Neural progenitor cell (in vitro differentiated cells): ENCODE measurements around the gene FBXW8. TPM values are rescaled to one million over a fixed set of nuclear protein-coding genes. Genes with fewer than 3 reads are reported as not detected.

ENCODE experiments used
- DNase-seq: peaks from one replicate; pipeline ENCODE4 v3.0.0-alpha.2; 2016; ENCODE audit warnings: low spot score
- H2AFZ ChIP-seq: fragments of 200-600 bp; sonication (generic); replicated peaks from 2 replicates; pipeline ENCODE4 v1.6.1; 2016; ENCODE audit warnings: antibody characterized with exemption
- H3F3A ChIP-seq: fragments of 200-600 bp; sonication (generic); 2 replicates; pipeline ENCODE4 v1.6.1; 2016; ENCODE audit warnings: antibody characterized with exemption, low read depth
- H3K27ac ChIP-seq: fragments of 200-600 bp; sonication (generic); 2 replicates; pipeline ENCODE4 v1.5.1; 2016; ENCODE audit warnings: mild to moderate bottlenecking
- H3K27me3 ChIP-seq: fragments of 200-600 bp; sonication (generic); 2 replicates; pipeline ENCODE4 v1.6.1; 2016; ENCODE audit warnings: mild to moderate bottlenecking, moderate library complexity
- H3K36me3 ChIP-seq: fragments of 200-600 bp; sonication (generic); 2 replicates; pipeline ENCODE4 v1.5.1; 2016
- H3K4me1 ChIP-seq: fragments of 200-600 bp; sonication (generic); 2 replicates; pipeline ENCODE4 v1.6.1; 2016; ENCODE audit warnings: mixed run types
- H3K4me2 ChIP-seq: fragments of 200-600 bp; sonication (generic); 2 replicates; pipeline ENCODE4 v1.6.1; 2016
- H3K4me3 ChIP-seq: fragments of 200-600 bp; sonication (generic); 2 replicates; pipeline ENCODE4 v1.5.1; 2016
- H3K79me2 ChIP-seq: fragments of 200-600 bp; sonication (generic); 2 replicates; pipeline ENCODE4 v1.6.1; 2016; ENCODE audit warnings: low read depth
- H3K9ac ChIP-seq: fragments of 200-600 bp; sonication (generic); 2 replicates; pipeline ENCODE4 v1.6.1; 2016
- H3K9me3 ChIP-seq: fragments of 200-600 bp; sonication (generic); 2 replicates; pipeline ENCODE4 v1.5.1; 2016; ENCODE audit warnings: low read depth
- H4K20me1 ChIP-seq: fragments of 200-600 bp; sonication (generic); 2 replicates; pipeline ENCODE4 v1.6.1; 2016; ENCODE audit warnings: low read depth
- H3K27ac Mint-ChIP-seq: 3 replicates; pipeline ENCODE4 v1.8.0; 2021; ENCODE audit warnings: mixed read lengths
- H3K27me3 Mint-ChIP-seq: 2 replicates; pipeline ENCODE4 v1.8.0; 2022; ENCODE audit warnings: low read depth, mild to moderate bottlenecking, inconsistent platforms, moderate library complexity, mixed read lengths; ENCODE audit not compliant: insufficient read depth
- H3K36me3 Mint-ChIP-seq: 3 replicates; pipeline ENCODE4 v1.8.0; 2021; ENCODE audit warnings: mixed read lengths
- H3K4me1 Mint-ChIP-seq: 3 replicates; pipeline ENCODE4 v1.8.0; 2021; ENCODE audit warnings: mixed read lengths
- H3K4me3 Mint-ChIP-seq: 3 replicates; pipeline ENCODE4 v1.8.0; 2021; ENCODE audit warnings: mild to moderate bottlenecking, moderate library complexity, mixed read lengths
- H3K9me3 Mint-ChIP-seq: 3 replicates; pipeline ENCODE4 v1.8.0; 2020; ENCODE audit warnings: mixed read lengths
- EZH2 ChIP-seq: fragments of 200-600 bp; sonication (generic); IDR thresholded peaks from 2 replicates; pipeline ENCODE4 v1.6.1; 2017; ENCODE audit warnings: antibody characterized with exemption, mild to moderate bottlenecking, moderate library complexity
- EZH2phosphoT487 ChIP-seq: fragments of 200-600 bp; sonication (generic); IDR thresholded peaks from 2 replicates; pipeline ENCODE4 v1.6.1; 2017; ENCODE audit warnings: antibody characterized with exemption
- total RNA-seq: library from RNA; depleted of rRNA; stranded (reverse); fragments of >200 nt; gene quantifications from 2 replicates; pipeline ENCODE4 v1.2.3, GENCODE V29; 2015; ENCODE audit warnings: low replicate concordance
- TF ChIP-seq, protein P1 (sequence below): fragments of 200-600 bp; sonication (generic); IDR thresholded peaks from 2 replicates; pipeline ENCODE4 v1.5.1; 2017; ENCODE audit warnings: antibody characterized with exemption, mild to moderate bottlenecking

Gene FBXW8
- total RNA-seq, 1 donor from 2014 or later = 20.7 TPM

DNA sequence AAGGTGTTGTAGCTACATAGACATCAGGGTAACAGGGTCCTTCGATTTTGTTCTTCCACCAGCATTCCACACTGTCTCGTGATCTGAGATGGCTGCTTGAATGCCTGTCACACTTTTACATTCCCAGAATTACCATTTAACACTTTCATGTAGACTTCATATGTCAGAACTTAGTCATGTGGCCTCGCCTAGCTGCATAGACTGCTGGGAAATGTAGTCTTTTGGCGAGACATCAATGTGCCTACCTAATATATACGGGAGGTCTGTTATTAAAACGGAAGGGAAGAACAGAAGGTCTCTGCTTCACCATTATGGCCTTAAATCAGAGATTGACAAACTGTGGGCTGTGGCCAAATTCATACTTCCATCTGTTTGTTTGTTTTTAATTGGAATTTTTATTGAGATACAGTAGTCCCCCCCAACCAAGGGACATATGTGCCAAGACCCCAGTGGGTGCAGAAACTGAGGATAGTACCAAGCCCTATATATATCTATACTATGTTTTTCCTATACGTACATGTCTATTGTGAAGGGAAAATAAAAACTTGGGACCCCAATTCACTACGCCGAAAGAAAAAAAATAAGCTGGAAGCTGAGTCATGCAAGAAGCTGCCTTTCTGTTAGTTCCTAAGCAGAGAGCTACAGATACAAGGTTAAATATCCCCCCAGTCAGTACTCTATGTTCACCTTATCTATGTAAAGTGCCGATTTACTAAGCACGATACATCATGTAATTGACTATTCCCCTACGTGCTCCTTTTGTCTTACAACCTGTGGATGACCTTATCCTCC, 18.2 kb upstream of the FBXW8 start:
- H3K9me3 ChIP-seq = no peaks in the 10 kb centered on the region
- no peak overlapping the region for H2AFZ ChIP-seq
- H3K4me2 ChIP-seq = no peak overlapping the region
- peaks cover 4% of the 10 kb centered on the region for H3K27me3 ChIP-seq
- H3K4me1 ChIP-seq = no peaks in the 10 kb centered on the region
- no peak for DNase-seq
- H3K4me1 Mint-ChIP-seq = no peaks in the 10 kb centered on the region
- TF ChIP-seq EZH2 = no peak
- TF ChIP-seq, protein P1, sequence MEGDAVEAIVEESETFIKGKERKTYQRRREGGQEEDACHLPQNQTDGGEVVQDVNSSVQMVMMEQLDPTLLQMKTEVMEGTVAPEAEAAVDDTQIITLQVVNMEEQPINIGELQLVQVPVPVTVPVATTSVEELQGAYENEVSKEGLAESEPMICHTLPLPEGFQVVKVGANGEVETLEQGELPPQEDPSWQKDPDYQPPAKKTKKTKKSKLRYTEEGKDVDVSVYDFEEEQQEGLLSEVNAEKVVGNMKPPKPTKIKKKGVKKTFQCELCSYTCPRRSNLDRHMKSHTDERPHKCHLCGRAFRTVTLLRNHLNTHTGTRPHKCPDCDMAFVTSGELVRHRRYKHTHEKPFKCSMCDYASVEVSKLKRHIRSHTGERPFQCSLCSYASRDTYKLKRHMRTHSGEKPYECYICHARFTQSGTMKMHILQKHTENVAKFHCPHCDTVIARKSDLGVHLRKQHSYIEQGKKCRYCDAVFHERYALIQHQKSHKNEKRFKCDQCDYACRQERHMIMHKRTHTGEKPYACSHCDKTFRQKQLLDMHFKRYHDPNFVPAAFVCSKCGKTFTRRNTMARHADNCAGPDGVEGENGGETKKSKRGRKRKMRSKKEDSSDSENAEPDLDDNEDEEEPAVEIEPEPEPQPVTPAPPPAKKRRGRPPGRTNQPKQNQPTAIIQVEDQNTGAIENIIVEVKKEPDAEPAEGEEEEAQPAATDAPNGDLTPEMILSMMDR = no peak
- TF ChIP-seq EZH2phosphoT487 = no peak
- no peaks in the 10 kb centered on the region for H3K36me3 ChIP-seq
- peaks cover 8% of the 10 kb centered on the region for H3K27me3 Mint-ChIP-seq
- H3K79me2 ChIP-seq = no peaks in the 10 kb centered on the region
- H3K27ac ChIP-seq = no peak overlapping the region
- H3K36me3 Mint-ChIP-seq = no peaks in the 10 kb centered on the region
- no peak overlapping the region for H3K4me3 Mint-ChIP-seq
- H4K20me1 ChIP-seq = no peaks in the 10 kb centered on the region
- H3K9me3 Mint-ChIP-seq = no peaks in the 10 kb centered on the region
- H3K27ac Mint-ChIP-seq = no peak overlapping the region
- H3K4me3 ChIP-seq = no peak overlapping the region
- no peaks in the 10 kb centered on the region for H3F3A ChIP-seq
- no peak overlapping the region for H3K9ac ChIP-seq

DNA sequence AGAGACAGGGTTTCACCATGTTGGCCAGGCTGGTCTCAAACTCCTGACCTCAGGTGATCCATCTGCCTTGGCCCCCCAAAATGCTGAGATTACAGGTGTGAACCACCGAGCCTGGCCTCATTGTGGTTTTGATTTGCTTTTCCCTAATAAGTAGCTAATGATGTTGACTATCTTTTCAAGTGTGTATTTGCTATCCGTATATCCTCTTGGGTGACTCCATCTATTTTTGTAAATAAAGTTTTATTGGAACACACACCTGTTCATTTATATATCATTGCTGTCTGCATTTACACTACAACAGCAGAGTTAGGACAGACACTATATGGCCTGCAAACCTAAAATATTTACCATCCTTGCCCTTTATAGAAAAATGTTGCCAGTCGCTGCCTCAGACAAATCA, 15.8 kb upstream of the FBXW8 start:
- peaks cover 7% of the 10 kb centered on the region for H3K27me3 Mint-ChIP-seq
- H3F3A ChIP-seq = no peaks in the 10 kb centered on the region
- H3K4me1 Mint-ChIP-seq = peaks cover 3% of the 10 kb centered on the region
- H3K27ac Mint-ChIP-seq = no peak overlapping the region
- no peaks in the 10 kb centered on the region for H3K9me3 ChIP-seq
- DNase-seq = no peak
- H3K9ac ChIP-seq = no peak overlapping the region
- no peak overlapping the region for H3K27ac ChIP-seq
- no peak overlapping the region for H3K4me3 Mint-ChIP-seq
- H2AFZ ChIP-seq = no peak overlapping the region
- H3K36me3 Mint-ChIP-seq = no peaks in the 10 kb centered on the region
- no peaks in the 10 kb centered on the region for H3K4me1 ChIP-seq
- no peaks in the 10 kb centered on the region for H4K20me1 ChIP-seq
- peaks cover 11% of the 10 kb centered on the region for H3K27me3 ChIP-seq
- no peaks in the 10 kb centered on the region for H3K36me3 ChIP-seq
- H3K79me2 ChIP-seq = no peaks in the 10 kb centered on the region
- H3K4me3 ChIP-seq = no peak overlapping the region
- H3K9me3 Mint-ChIP-seq = no peaks in the 10 kb centered on the region
- no peak overlapping the region for H3K4me2 ChIP-seq
- TF ChIP-seq, protein P1 = no peak
- no peak for TF ChIP-seq EZH2
- no peak for TF ChIP-seq EZH2phosphoT487

DNA sequence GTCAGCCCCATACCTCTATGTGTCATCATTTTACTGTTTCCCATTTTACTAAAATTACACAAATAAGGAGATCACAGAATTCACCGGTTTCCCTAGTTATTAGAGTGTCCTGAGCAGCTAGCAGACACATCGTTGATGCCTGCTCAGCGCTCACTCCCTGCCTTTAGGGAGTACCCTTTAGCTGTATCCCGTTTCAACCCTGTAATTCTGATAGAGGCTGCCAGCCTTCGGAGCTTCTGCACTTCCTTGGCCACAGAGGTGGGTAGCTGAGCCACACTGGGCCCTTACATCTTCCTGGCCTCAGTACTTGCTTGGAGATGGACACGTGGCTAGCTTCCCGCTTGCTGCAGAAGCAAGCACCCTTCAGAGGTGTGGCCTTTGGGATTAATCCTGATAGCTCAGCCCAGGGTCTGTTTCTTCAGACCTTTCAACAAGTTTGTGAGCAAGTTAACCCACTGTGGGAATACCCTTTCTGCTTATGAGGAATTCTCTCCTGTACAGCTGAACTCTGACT, 14.3 kb upstream of the FBXW8 start:
- Histone ChIP-seq H3K36me3 (no peaks in the 10 kb centered on the region), H3K27me3 (peaks cover 12% of the 10 kb centered on the region), H3K9me3 (no peaks in the 10 kb centered on the region), H3K4me2 (no peak overlapping the region), H4K20me1 (no peaks in the 10 kb centered on the region), H3K9ac (no peak overlapping the region), H3F3A (no peaks in the 10 kb centered on the region), H3K4me1 (no peaks in the 10 kb centered on the region), H3K4me3 (no peak overlapping the region), H3K79me2 (no peaks in the 10 kb centered on the region), H3K27ac (no peak overlapping the region), H2AFZ (no peak overlapping the region)
- no peak for DNase-seq
- peaks cover 3% of the 10 kb centered on the region for H3K4me1 Mint-ChIP-seq
- no peaks in the 10 kb centered on the region for H3K36me3 Mint-ChIP-seq
- no peak overlapping the region for H3K4me3 Mint-ChIP-seq
- peaks cover 6% of the 10 kb centered on the region for H3K27me3 Mint-ChIP-seq
- TF ChIP-seq EZH2phosphoT487 = no peak
- TF ChIP-seq EZH2 = no peak
- TF ChIP-seq, protein P1 = no peak
- H3K9me3 Mint-ChIP-seq = no peaks in the 10 kb centered on the region
- H3K27ac Mint-ChIP-seq = no peak overlapping the region
